ENCODE results near the gene NPAS3.

DNA sequence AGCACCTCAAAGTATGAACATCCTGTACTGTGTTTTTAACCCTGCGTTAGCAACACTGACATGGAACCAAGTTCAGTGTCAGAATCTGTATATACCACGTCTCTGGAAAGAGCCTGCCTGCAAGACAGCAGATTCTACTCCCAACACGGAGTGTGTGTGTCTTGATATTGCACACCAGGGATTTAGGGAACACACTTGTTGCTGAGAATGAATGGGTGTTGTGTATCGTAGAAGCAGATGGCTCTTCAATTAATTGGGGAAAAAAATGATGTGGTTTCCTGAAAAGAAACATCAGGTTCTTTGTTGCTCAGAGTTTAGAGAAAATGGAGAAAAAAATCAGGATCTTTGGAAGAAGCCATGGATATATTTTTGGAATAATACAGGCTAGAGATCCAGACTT is 841.4 kb downstream of the NPAS3 start:
- TF ChIP-seq CTCF (IDR thresholded peaks at IDR 0.05; ENCODE audit: low read length), result no peak
- TF ChIP-seq EZH2 (optimal IDR thresholded peaks at IDR 0.05; ENCODE audit: low read depth, low read length), result no peak
